HUES64 (cell line): ENCODE data around the gene MGAT3.

Source experiments
- H3K27ac ChIP-seq: 2 replicates; pipeline ENCODE4 v1.7.0; 2013; ENCODE audit warnings: low read depth, low read length, inconsistent platforms
- H3K27me3 ChIP-seq: 2 replicates; pipeline ENCODE4 v1.6.1; 2013; ENCODE audit warnings: mild to moderate bottlenecking, low read length; ENCODE audit not compliant: insufficient read depth
- H3K36me3 ChIP-seq: 2 replicates; pipeline ENCODE4 v1.6.1; 2013; ENCODE audit warnings: mild to moderate bottlenecking, low read length; ENCODE audit not compliant: insufficient read depth
- H3K4me1 ChIP-seq: 2 replicates; pipeline ENCODE4 v1.6.1; 2013; ENCODE audit warnings: mild to moderate bottlenecking, low read length, moderate library complexity; ENCODE audit not compliant: insufficient read depth
- H3K4me3 ChIP-seq: 2 replicates; pipeline ENCODE4 v1.5.1; 2013; ENCODE audit warnings: mild to moderate bottlenecking, low read length, moderate library complexity
- H3K9ac ChIP-seq: 2 replicates; pipeline ENCODE4 v1.6.1; 2013; ENCODE audit warnings: mild to moderate bottlenecking, low read depth, low read length
- H3K9me3 ChIP-seq: 2 replicates; pipeline ENCODE4 v1.6.1; 2013; ENCODE audit warnings: low read depth, low read length; ENCODE audit not compliant: insufficient read depth
- WGBS: fragments of 150-250, 120-280 bp; methylation state at CpG from one replicate; pipeline ENCODE4 v1.1.7; 2013; ENCODE audit warnings: missing lambda C conversion rate; 5-methylcytosine and 5-hydroxymethylcytosine counted together

MGAT3 gene

GRCh38 chr22:39452740-39453040, 4.1 kb upstream of the MGAT3 start:
- Histone ChIP-seq H3K27me3 (peaks cover 17% of the 10 kb centered on the region), H3K4me3 (no peak overlapping the region), H3K27ac (no peak overlapping the region), H3K4me1 (peaks cover 5% of the 10 kb centered on the region; the same call in 1 of the 2 replicates), H3K9me3 (no peaks in the 10 kb centered on the region), H3K9ac (no peak overlapping the region), H3K36me3 (no peaks in the 10 kb centered on the region)
- 87% methylated on average over 6 of the region's 6 CpGs for WGBS

GRCh38 chr22:39453765-39454378, 2.9 kb upstream of the MGAT3 start:
- Histone ChIP-seq H3K9ac (no peak overlapping the region), H3K4me1 (peaks cover 5% of the 10 kb centered on the region; the same call in 1 of the 2 replicates), H3K36me3 (no peaks in the 10 kb centered on the region), H3K9me3 (no peaks in the 10 kb centered on the region), H3K27ac (no peak overlapping the region; the same call in 1 of the 2 replicates), H3K4me3 (no peak overlapping the region), H3K27me3 (peaks cover 28% of the 10 kb centered on the region)
- WGBS = 67% methylated on average over 9 of the region's 9 CpGs

- no peaks in the 10 kb centered on the region for H3K36me3 ChIP-seq
- H3K27ac ChIP-seq = no peak overlapping the region
- H3K4me3 ChIP-seq = no peak overlapping the region
- H3K9me3 ChIP-seq = no peaks in the 10 kb centered on the region
- H3K4me1 ChIP-seq = peaks cover 5% of the 10 kb centered on the region; the same call in 1 of the 2 replicates
- no peak overlapping the region for H3K9ac ChIP-seq
- peaks cover 32% of the 10 kb centered on the region for H3K27me3 ChIP-seq
- WGBS = 49% methylated on average over 7 of the region's 7 CpGs
Measured at GRCh38 chr22:39454385-39454871, 2.4 kb upstream of the MGAT3 start.

- H3K9ac ChIP-seq = no peak overlapping the region
- H3K27ac ChIP-seq = no peak overlapping the region
- H3K36me3 ChIP-seq = no peaks in the 10 kb centered on the region
- H3K4me1 ChIP-seq = 0 out of 2 replicates have a peak, but pooled peaks cover 2% of the 10 kb centered on the region
- peak overlapping the region; percentile 61 for H3K4me3 ChIP-seq
- under 1% methylated on average over 59 of the region's 63 CpGs for WGBS
- H3K27me3 ChIP-seq = peaks cover 32% of the 10 kb centered on the region
- no peaks in the 10 kb centered on the region for H3K9me3 ChIP-seq
Measured at GRCh38 chr22:39457198-39457555, 365 bp downstream of the MGAT3 start.

GRCh38 chr22:39457556-39458443, 988 bp downstream of the MGAT3 start:
- Histone ChIP-seq H3K27ac (no peak overlapping the region), H3K4me3 (peak overlapping the region; percentile 61), H3K9ac (peak overlapping the region; percentile 55), H3K27me3 (peaks cover 32% of the 10 kb centered on the region), H3K9me3 (no peaks in the 10 kb centered on the region), H3K4me1 (peaks cover 4% of the 10 kb centered on the region; the same call in 1 of the 2 replicates), H3K36me3 (no peaks in the 10 kb centered on the region)
- WGBS = 1% methylated on average over 83 of the region's 83 CpGs

GRCh38 chr22:39458444-39459083, 1.8 kb downstream of the MGAT3 start:
- WGBS = 49% methylated on average over 10 of the region's 10 CpGs
- no peak overlapping the region for H3K27ac ChIP-seq
- H3K36me3 ChIP-seq = no peaks in the 10 kb centered on the region
- no peaks in the 10 kb centered on the region for H3K9me3 ChIP-seq
- peak overlapping the region; percentile 61 for H3K4me3 ChIP-seq
- peaks cover 5% of the 10 kb centered on the region; the same call in 1 of the 2 replicates for H3K4me1 ChIP-seq
- peaks cover 32% of the 10 kb centered on the region for H3K27me3 ChIP-seq
- 0 out of 2 replicates have a peak overlapping the region, but pooled peaks have one; percentile 55 for H3K9ac ChIP-seq

GRCh38 chr22:39459681-39460080, 2.9 kb downstream of the MGAT3 start:
- Histone ChIP-seq H3K4me1 (peaks cover 5% of the 10 kb centered on the region; the same call in 1 of the 2 replicates), H3K9me3 (no peaks in the 10 kb centered on the region), H3K4me3 (no peak overlapping the region), H3K27ac (no peak overlapping the region), H3K9ac (no peak overlapping the region), H3K36me3 (no peaks in the 10 kb centered on the region), H3K27me3 (peaks cover 32% of the 10 kb centered on the region)
- 86% methylated on average over 11 of the region's 11 CpGs for WGBS

DNA sequence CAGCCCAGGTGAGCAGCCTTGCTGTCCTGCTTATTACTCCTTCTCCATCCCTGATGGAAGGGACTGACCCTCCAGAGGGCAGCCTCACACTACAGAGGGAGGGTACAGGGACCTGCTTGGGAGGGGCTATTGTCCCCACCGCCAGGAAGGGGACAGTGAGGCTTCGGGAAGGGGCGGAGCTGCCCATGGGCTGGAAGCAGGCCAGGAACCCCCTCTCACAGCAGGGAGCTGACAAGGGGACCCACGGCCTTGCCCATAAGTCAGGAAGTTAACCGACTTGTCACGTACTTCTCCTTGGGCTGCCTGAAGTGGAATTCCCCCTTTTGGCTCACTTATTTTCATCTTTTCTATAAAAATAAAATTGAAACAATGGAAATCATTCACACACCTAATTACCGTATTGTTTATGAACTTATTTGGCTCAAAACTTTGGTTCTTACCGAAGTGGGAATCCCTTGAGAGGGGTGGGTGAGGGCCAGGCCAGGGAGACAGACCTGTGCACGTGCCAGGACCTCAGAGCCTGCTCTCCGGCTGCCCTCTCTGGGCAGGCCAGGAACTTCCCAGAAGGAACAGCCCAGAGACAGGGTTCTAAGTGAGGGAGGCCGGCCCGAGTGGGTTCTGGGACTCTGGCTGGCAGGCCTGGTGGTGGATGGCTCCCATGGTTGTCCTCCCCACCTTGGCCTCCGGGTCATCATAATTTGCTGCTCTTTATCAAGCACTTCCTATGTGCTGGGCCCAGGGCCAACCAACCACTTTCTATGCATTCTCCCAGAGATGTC, 5.8 kb downstream of the MGAT3 start:
- H3K27ac ChIP-seq = no peak overlapping the region
- H3K27me3 ChIP-seq = peaks cover 15% of the 10 kb centered on the region
- no peak overlapping the region for H3K4me3 ChIP-seq
- H3K9me3 ChIP-seq = no peaks in the 10 kb centered on the region
- H3K9ac ChIP-seq = no peak overlapping the region
- H3K36me3 ChIP-seq = no peaks in the 10 kb centered on the region
- WGBS = 50% methylated on average over 13 of the region's 13 CpGs
- peaks cover 5% of the 10 kb centered on the region; the same call in 1 of the 2 replicates for H3K4me1 ChIP-seq

DNA sequence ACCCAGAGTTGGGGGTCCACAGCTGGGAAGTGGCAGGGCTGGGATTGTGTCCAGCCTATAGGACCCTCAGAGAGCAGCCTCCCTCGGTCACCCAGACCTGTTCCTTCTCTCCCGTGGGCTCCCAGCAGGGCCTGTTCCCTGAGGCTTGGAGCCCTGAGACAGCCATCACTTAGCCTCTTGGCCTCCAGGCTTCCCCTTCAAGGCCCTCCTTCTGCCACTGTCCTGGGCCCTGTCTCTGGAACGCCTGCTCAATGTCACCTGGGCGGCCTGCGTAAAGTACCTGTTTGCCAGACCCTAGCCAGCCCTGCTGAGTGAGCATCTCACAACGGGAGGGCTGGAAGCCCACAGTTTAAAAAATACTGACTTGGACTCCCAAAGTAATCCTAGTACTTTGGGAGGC, 6.5 kb downstream of the MGAT3 start:
- H3K9me3 ChIP-seq = no peaks in the 10 kb centered on the region
- peaks cover 9% of the 10 kb centered on the region for H3K27me3 ChIP-seq
- 93% methylated on average over 6 of the region's 6 CpGs for WGBS
- peaks cover 5% of the 10 kb centered on the region; the same call in 1 of the 2 replicates for H3K4me1 ChIP-seq
- H3K4me3 ChIP-seq = no peak overlapping the region
- no peaks in the 10 kb centered on the region for H3K36me3 ChIP-seq
- no peak overlapping the region for H3K9ac ChIP-seq
- H3K27ac ChIP-seq = no peak overlapping the region

GRCh38 chr22:39463931-39464390, 7.1 kb downstream of the MGAT3 start:
- Histone ChIP-seq H3K9ac (no peak overlapping the region), H3K27me3 (peaks cover 3% of the 10 kb centered on the region), H3K4me1 (peaks cover 5% of the 10 kb centered on the region; the same call in 1 of the 2 replicates), H3K4me3 (no peak overlapping the region), H3K27ac (no peak overlapping the region), H3K9me3 (no peaks in the 10 kb centered on the region), H3K36me3 (no peaks in the 10 kb centered on the region)
- WGBS = 92% methylated on average over 10 of the region's 10 CpGs
